Heart left ventricle (tissue), 16 donors: ENCODE data around the gene ZCWPW1. TPM values are rescaled to one million over a fixed set of nuclear protein-coding genes. Genes with fewer than 3 reads are reported as not detected.
"Not testable (repeated sequence)": the region's sequence is repeated elsewhere in the genome, so short reads cannot be mapped to it uniquely, and the experiment has no call there.

Experiments used
- ATAC-seq, 4 donors: fragments of 200-7000 bp; cut with Tn5 transposase; one replicate each; pipeline ENCODE4 v1.9.1; 2020 to 2022; ENCODE audit warnings: moderate library complexity in 4 of 4, mild to moderate bottlenecking in 3 of 4, moderate number of reproducible peaks in 1 of 4
- DNase-seq, 5 donors: peaks; one replicate each; pipeline ENCODE4 v3.0.0-alpha.2; 2020
- H3K27ac ChIP-seq, 12 donors: fragments of 200-600 bp; sonication (generic) in 4 of 12; one replicate each; pipeline versions ENCODE4 v1.5.0 to v1.8.0; 2016 to 2022; ENCODE audit warnings: mild to moderate bottlenecking in 2 of 12
- H3K27me3 ChIP-seq, 9 donors: fragments of 200-600 bp; sonication (generic) in 2 of 9; one replicate each; pipeline versions ENCODE4 v1.5.1 to v1.8.0; 2016 to 2022; ENCODE audit warnings: mild to moderate bottlenecking in 3 of 9
- H3K36me3 ChIP-seq, 9 donors: fragments of 200-600 bp; sonication (generic) in 2 of 9; one replicate each; pipeline versions ENCODE4 v1.5.0 to v1.8.0; 2018 to 2022; ENCODE audit warnings: mild to moderate bottlenecking in 2 of 9
- H3K4me1 ChIP-seq, 12 donors: fragments of 200-600 bp; sonication (generic) in 4 of 12; one replicate each; pipeline versions ENCODE4 v1.5.0 to v1.8.0; 2016 to 2022; ENCODE audit warnings: mild to moderate bottlenecking in 3 of 12
- H3K4me3 ChIP-seq, 12 donors: fragments of 200-600 bp; sonication (generic) in 4 of 12; one replicate each; pipeline versions ENCODE4 v1.5.0 to v1.8.0; 2017 to 2022; ENCODE audit warnings: mild to moderate bottlenecking in 9 of 12, moderate library complexity in 4 of 12
- H3K9me3 ChIP-seq, 12 donors: fragments of 200-600 bp; sonication (generic) in 4 of 12; one replicate each; pipeline versions ENCODE4 v1.5.0 to v1.8.0; 2016 to 2022; ENCODE audit warnings: mild to moderate bottlenecking in 1 of 12
- CTCF ChIP-seq, 12 donors: fragments of 200-600 bp; sonication (generic) in 4 of 12; IDR thresholded peaks; one replicate each; pipeline versions ENCODE4 v1.5.0 to v1.8.0; 2018 to 2022; ENCODE audit warnings: antibody characterized with exemption in 12 of 12, mild to moderate bottlenecking in 5 of 12
- POLR2A ChIP-seq, 2 donors: fragments of 450-650 bp; IDR thresholded peaks; one replicate each; pipeline ENCODE4 v1.6.1; 2017; ENCODE audit warnings: antibody characterized with exemption in 2 of 2, mild to moderate bottlenecking in 2 of 2, moderate library complexity in 2 of 2
- WGBS, 4 donors: extraction: QIAGEN DNeasy Blood & Tissue Kit in 2 of 4; methylation state at CpG; one replicate each; pipeline versions ENCODE4 v1.1.5 to v1.1.7; 2013 to 2018; 5-methylcytosine and 5-hydroxymethylcytosine counted together
- intact Hi-C, 10 donors: fragments of 100-400 bp; cut with DNase I; formaldehyde crosslinking; loops; one replicate each; pipeline versions ENCODE4 v1.11.1 to v1.14.2; 2022
- polyA plus RNA-seq, 2 donors: library from polyadenylated mRNA; stranded (reverse); fragments of 200-250 nt; gene quantifications; one replicate each; pipeline ENCODE4 v1.2.3, GENCODE V29; 2013
- total RNA-seq, 9 donors: library from RNA; depleted of rRNA in 2 of 9; stranded (reverse); fragments of >200 nt in 2 of 9; fragmentation: NEBNext Ultra II Directional in 3 of 9; extraction: Animal tissue kit (Norgen Biotek cat#: 25700) in 3 of 9; gene quantifications; one replicate each; pipeline versions ENCODE4 v1.1.0 to v1.2.4, GENCODE V29; 2016 to 2023
- donor health status: ischemic (EF 13 %, LVEDD 7.1; RV severe dilation, severe dysfunction).
- donor health status: healthy with polysubstance abuse.
- donor health status: DM: no; HTN: yes; CAD: no.
- donor health status: DM: no; HTN: no; CAD: no.
- donor health status: ischemic (EF 25% LVEDD 6.9; RV normal size, moderate dysfunction).
- donor health status: ischemic (EF 25% LVEDD 5.7; RV mildly dilated, moderate dysfunction).
- donor health status: healthy.
- donor health status: DM: yes; HTN: yes; CAD: no.
- donor health status: ischemic (EF 35%, LVEDD 5.7; RV mildly dilated, moderate dysfunction).
- donor health status: nonischemic (EF 11% LVEDD 7.7; RV severe dilation, severe dysfunction).
- donor health status: DM: yes; HTN: yes; CAD: no.
- donor health status: PGD.
- donor health status: ischemic (EF 29% LVEDD 5.4; RV normal size, mild dysfunction).
- donor health status: nonischemic (EF 23%, LVEDD 6.1; RV moderate dilation, normal function).

Gene ZCWPW1
- total and polyA plus RNA-seq, 11 donors, result 2.8 to 6.4 (median 4.0) TPM

- Histone ChIP-seq H3K4me1 (peaks cover 0 to 8% (median 0%) of the 10 kb centered on the region in 12 donors), H3K27ac (no peak overlapping the region), H3K36me3 (peaks cover 0 to 5% (median 0%) of the 10 kb centered on the region in 9 donors), H3K27me3 (no peaks in the 10 kb centered on the region), H3K9me3 (no peaks in the 10 kb centered on the region), H3K4me3 (no peak overlapping the region)
- TF ChIP-seq CTCF (IDR thresholded peaks at IDR 0.05) (no peak), POLR2A (IDR thresholded peaks at IDR 0.05) (no peak)
- ATAC-seq, result no peak
- 90 to 95% (median 91%) methylated on average over 3 of the region's 3 CpGs for WGBS, 4 donors
- DNase-seq, result no peak
- intact Hi-C loops, result no loop called here
Observed at GRCh38 chr7:100455206-100455605, 26.7 kb upstream of the ZCWPW1 start.

- H3K27ac ChIP-seq, H3K27me3 ChIP-seq, H3K4me3 ChIP-seq, DNase-seq, ATAC-seq, intact Hi-C loops, H3K36me3 ChIP-seq, H3K9me3 ChIP-seq: not testable (repeated sequence)
- peaks cover 0 to 13% (median 1%) of the 10 kb centered on the region in 12 donors for H3K4me1 ChIP-seq
- 92 to 98% (median 96%) methylated on average over 8 of the region's 8 CpGs for WGBS, 4 donors
Observed at GRCh38 chr7:100453854-100454253, 25.4 kb upstream of the ZCWPW1 start.

GRCh38 chr7:100452513-100452912 is 24.0 kb upstream of the ZCWPW1 start:
- Histone ChIP-seq H3K4me1 (peaks cover 0 to 13% (median 1%) of the 10 kb centered on the region in 12 donors), H3K4me3 (no peak overlapping the region), H3K9me3 (no peaks in the 10 kb centered on the region), H3K27ac (no peak overlapping the region), H3K36me3 (no peaks in the 10 kb centered on the region), H3K27me3 (no peaks in the 10 kb centered on the region)
- intact Hi-C loops, result no loop called here
- no peak for ATAC-seq
- WGBS, 4 donors, result 88 to 94% (median 92%) methylated on average over 3 of the region's 3 CpGs
- no peak for DNase-seq
- no peak for TF ChIP-seq CTCF (IDR thresholded peaks at IDR 0.05)
- no peak for TF ChIP-seq POLR2A (IDR thresholded peaks at IDR 0.05)

GRCh38 chr7:100449190-100449795 is 20.8 kb upstream of the ZCWPW1 start:
- Histone ChIP-seq H3K27me3 (no peaks in the 10 kb centered on the region), H3K36me3 (no peaks in the 10 kb centered on the region), H3K27ac (peak overlapping the region in 5 of 12 donors; percentile 85 to 97 (median 90)), H3K4me3 (peak overlapping the region in 4 of 12 donors; percentile 60 to 82 (median 66)), H3K4me1 (peaks cover 0 to 32% (median 9%) of the 10 kb centered on the region in 12 donors), H3K9me3 (no peaks in the 10 kb centered on the region)
- DNase-seq, result peak in 1 of 5 donors; percentile 18
- 87 to 92% (median 90%) methylated on average over 13 of the region's 13 CpGs for WGBS, 4 donors
- intact Hi-C loops, result no loop called here
- TF ChIP-seq POLR2A (IDR thresholded peaks at IDR 0.05) (no peak), CTCF (IDR thresholded peaks at IDR 0.05) (no peak)
- no peak for ATAC-seq

- ATAC-seq, H3K4me3 ChIP-seq, H3K27ac ChIP-seq, H3K9me3 ChIP-seq, H3K27me3 ChIP-seq, intact Hi-C loops, H3K36me3 ChIP-seq: not testable (repeated sequence)
- DNase-seq, result peak in 1 of 5 donors; percentile 3
- H3K4me1 ChIP-seq, result peaks cover 0 to 43% (median 17%) of the 10 kb centered on the region in 12 donors
- WGBS, 4 donors, result 85 to 98% (median 97%) methylated on average over 8 of the region's 8 CpGs
Observed at GRCh38 chr7:100447363-100447762, 18.9 kb upstream of the ZCWPW1 start.
